Gastrocnemius medialis (tissue), 4 donors: Measurements from ENCODE around the gene HNF4A.

Experiments used
- POLR2A ChIP-seq, 2 donors: fragments of 450-650 bp; IDR thresholded peaks; one replicate each; pipeline ENCODE4 v1.6.1; 2017; ENCODE audit warnings: antibody characterized with exemption in 2 of 2, mild to moderate bottlenecking in 2 of 2, moderate library complexity in 2 of 2
- TF ChIP-seq, protein P1 (sequence below), 5 experiments: fragments of 450-650 bp in 3 of 5; fragments of 200-600 bp in 2 of 5; sonication (generic) in 2 of 5; IDR thresholded peaks in 4 of 5; conservative IDR thresholded peaks in 1 of 5; 1 replicate in 4 of 5; 2 replicates in 1 of 5; pipeline ENCODE4 v1.5.1; 2016 to 2019; ENCODE audit warnings: antibody characterized with exemption in 5 of 5, mild to moderate bottlenecking in 3 of 5, moderate library complexity in 3 of 5

- TF ChIP-seq, protein P1, sequence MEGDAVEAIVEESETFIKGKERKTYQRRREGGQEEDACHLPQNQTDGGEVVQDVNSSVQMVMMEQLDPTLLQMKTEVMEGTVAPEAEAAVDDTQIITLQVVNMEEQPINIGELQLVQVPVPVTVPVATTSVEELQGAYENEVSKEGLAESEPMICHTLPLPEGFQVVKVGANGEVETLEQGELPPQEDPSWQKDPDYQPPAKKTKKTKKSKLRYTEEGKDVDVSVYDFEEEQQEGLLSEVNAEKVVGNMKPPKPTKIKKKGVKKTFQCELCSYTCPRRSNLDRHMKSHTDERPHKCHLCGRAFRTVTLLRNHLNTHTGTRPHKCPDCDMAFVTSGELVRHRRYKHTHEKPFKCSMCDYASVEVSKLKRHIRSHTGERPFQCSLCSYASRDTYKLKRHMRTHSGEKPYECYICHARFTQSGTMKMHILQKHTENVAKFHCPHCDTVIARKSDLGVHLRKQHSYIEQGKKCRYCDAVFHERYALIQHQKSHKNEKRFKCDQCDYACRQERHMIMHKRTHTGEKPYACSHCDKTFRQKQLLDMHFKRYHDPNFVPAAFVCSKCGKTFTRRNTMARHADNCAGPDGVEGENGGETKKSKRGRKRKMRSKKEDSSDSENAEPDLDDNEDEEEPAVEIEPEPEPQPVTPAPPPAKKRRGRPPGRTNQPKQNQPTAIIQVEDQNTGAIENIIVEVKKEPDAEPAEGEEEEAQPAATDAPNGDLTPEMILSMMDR (IDR thresholded peaks at IDR 0.05 in 4 of 5, conservative IDR thresholded peaks at IDR 0.05 in 1 of 5), result no peak
- no peak for TF ChIP-seq POLR2A (IDR thresholded peaks at IDR 0.05)
Measured at GRCh38 chr20:44422083-44422482, 66.6 kb downstream of the HNF4A start.
